ENCODE measurements around the gene MAP2K1.

MAP2K1 gene

DNA sequence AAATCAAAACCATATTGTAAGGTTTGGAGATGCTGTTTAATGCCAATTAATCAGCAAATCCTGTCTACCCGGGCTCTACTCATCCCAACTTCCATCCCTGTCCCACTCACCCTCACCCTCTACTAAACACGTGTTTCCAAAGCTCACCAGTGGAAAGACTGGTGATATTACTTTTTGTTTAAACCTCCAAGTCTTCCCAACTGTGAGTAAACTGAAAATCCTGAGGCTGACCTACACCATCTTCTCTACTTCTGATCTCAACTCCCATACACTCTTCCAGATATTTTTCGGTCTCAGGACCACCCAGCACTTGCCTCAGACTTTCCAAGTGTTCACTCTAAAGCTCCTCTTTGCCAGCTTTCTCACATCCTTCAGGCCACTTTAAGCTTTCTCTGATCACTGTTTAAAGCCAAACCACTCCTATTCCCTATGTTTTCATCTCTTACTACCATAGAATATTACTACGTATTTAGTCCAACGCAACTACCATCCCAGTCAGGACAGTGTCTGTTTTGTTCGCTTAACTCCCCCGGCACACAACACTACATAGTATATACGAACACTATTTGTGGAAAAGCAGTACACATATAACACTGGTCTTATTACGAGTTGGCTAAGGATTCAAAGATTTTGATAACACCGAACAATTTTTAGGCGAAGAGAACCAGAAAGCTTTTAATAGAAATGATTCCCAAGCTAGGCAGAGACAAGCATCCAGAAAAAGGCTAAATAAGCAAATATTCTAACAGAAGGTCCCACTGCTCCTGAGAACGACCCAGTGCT, 117.3 kb downstream of the MAP2K1 start:
- DNase-seq: no peak

DNA sequence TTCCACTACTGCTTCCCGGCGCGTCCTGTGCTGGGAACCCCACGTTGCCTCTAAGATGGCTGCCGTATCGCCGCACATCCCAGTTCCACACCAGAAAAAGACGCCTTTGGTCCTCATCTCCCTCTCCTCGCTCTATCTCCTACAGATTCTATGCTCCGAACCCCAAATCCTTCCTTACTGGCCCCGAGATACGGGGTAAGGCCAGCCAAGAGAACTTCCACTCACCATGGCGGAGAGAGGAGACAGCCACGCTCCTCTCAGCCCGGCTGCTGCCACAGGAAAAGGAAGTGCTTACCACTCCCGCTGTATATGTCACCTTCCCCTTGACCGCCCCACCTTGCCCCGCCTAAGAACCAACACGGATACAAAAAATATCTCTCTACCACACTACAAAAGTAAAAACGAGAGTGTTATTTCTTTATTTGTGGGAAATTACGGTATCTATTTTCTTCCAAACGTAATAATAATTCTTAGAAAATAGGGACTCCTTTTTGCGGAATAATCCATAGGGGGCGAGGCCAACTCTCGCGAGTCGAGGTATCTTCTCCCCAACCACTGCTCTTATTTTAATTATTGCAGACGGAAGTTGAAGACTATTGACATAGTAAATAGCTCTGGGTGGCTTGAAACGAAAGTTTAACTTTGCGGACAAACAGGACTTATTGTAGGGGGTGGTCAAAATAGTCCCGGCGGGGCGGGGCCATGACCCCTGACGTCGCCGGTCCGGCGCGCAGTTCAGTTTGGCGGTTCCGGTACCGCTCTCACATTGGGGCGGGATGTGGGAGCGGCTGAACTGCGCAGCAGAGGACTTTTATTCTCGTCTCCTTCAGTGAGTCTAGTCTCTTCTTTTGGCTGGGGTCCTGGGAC, 118.1 kb downstream of the MAP2K1 start, which contains the start of the genes RPL4 and ZWILCH:
RPL4 (minus strand) TSS at position 293 of the 867 bp plus-strand sequence; CDS start at position 228, 65 bp downstream.
ZWILCH (plus strand) TSS at position 764 of the 867 bp plus-strand sequence; CDS start at position 777, 13 bp downstream.
- DNase-seq: peak in 57 of 58 donors; percentile 7 to 82 (median 58)

DNA sequence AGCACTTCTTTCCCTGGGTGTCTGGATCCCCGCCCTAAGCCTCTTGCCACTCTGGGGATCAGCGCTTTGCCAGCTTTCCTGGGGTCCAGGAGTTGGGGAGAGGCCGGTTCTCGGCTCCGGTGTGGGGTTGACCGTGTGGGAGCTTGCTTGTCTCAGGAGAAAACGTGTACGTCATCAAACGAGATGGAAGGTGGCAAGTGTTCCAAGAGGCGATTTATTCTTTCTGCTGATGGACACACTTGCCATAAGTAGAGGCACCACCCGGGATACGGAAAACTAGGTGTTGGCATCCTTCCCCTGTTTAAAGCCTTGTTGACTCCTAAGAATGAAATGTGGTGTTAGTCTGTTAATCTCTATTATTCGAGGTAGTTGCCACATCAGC, 118.7 kb downstream of the MAP2K1 start:
- no peak for DNase-seq

DNA sequence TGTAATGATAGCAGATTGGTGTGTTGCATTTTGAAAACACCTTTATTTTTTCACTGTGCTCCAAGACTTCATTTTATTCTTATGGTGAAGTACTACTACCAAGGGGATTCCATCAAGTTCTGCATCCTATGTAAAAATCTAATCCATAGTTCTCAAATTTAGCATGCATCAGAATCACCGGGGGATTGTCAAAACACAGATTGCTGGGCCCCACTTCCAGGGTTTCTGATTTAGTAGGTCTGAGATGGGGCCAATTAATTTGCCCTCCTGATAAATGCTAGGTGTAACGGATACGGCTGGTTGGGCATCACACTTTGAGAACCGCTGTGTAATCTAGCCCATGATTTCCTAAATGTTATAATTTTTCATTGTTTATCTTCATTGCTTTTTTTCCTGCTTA, 119.1 kb downstream of the MAP2K1 start:
- no peak for DNase-seq

DNA sequence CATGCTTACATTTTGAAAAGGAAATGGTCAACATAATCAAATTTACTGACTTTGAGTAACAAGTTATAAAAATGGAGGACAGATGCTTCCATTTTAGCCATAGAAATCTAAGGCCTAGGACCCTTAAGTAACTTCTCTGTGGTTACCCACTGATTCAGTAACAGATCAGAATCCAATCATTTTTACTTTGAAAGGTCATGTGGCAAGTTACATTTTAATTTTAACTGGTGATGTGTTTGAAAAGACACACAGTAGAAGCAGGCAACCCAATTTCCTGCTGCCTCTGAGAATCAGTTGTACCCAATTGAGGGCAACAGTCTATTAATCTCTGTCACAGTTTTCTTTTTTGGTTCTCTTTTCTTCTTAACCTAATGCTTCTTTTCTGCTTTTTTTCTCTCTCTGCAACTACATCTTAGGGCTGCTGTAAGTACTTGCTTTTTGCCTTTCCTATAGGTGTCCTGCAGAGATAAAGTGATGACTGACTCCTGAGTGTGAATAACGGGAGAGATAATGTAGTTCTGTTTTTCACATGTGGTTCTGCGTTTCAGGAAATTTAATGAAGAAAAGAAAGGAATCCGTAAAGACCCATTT, 121.7 kb downstream of the MAP2K1 start:
- no peak for DNase-seq

DNA sequence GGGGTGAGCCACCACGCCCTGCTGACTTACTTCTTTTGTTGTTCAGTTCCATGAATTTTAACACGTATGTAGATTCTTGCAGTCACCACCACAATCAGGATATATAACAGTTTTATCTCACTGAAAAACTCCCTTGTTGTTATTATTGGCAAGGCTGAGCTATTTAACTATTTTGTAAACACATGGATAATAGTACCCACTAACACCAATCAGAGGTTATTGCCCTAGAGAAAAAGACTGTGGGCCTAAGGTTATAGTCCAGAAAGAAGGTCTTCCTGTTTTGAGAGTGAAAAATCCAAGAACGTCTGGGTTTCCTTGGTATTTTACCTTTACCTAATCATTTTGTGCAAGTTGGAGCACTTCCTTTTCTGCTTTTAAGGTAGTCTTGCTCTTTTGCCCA, 127.9 kb downstream of the MAP2K1 start:
- no peak for DNase-seq

DNA sequence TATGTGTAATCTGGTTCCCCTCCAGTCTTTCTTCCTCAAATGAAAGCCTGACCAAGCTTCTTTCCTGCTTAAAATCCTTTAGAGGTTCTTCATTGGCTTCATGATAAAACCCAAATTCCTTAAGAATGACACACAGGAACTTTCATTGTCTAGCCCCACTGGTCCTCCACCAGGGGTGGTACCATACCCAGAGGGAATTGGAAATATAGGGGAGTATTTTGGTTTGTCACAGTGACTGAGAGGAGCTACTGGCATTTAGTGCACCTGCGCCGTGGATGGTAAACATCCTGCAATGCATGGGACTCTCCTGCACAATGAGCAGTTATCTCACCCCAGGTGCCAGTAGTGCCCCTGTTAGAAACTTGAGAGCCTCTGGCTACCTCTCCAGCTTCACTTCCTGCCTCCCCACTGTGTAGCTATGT, 129.2 kb downstream of the MAP2K1 start:
- DNase-seq: no peak

DNA sequence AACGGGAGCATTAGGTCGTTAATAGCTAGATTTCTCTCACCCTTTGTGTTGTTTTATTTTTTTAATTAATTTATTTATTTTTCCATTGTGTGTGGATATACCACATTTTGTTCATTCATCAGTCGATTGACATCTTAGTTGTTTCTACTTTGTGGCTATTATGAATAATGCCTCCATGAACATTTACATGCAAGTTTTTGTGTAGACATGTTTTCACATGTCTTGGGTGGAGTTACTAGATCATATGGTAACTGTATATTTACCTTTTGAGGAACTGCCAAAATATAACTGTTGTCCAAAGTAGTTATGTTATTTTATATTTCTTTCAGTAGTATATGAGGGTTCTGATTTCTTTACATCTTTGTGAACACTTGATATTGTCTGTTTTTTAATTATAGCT, 137.2 kb downstream of the MAP2K1 start:
- no peak for DNase-seq

DNA sequence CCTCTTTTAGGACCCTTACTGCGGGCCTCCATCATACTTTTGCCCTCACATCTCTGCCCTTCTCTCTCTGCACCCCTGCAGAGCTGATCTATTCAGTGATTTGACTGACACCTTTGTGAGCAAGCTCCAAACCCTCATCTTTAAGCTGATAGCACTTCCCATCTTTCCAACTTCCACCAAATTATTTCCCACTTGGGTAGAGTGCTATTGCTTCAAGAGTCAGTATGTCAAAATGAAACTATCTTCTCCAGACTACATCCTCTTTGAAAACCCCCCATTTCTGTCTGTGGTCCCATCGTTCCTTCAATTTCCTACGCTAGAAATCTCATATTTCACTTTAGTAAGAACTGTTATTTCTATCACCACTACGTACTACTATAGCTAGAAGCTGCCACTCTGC, 138.1 kb downstream of the MAP2K1 start:
- DNase-seq: no peak

DNA sequence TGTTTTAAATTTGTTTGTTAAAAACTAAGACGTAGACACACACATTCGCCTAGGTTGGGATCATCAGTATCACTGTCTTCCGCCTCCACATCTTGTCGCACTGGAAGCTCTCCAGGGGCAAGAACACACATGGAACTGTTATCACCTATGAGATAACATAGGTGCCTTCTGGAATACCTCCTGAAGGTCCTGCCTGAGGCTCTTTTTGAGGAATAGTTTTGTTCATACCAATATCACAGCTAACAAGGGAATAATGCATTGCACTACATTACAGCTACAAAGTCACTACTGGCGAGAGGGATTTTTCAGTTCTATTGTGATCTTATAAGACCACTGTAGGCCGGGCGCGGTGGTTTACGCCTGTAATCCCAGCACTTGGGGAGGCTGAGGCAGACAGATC, 148.3 kb downstream of the MAP2K1 start:
- no peak for DNase-seq
